GM12872 (cell line): ENCODE results near the gene BLOC1S1.

Source experiments
- TF ChIP-seq, protein P1 (sequence below): IDR thresholded peaks from 3 replicates; pipeline ENCODE4 v1.5.1; 2011; ENCODE audit warnings: low read depth, mild to moderate bottlenecking, low read length, moderate library complexity; ENCODE audit not compliant: insufficient read depth

Gene BLOC1S1

DNA sequence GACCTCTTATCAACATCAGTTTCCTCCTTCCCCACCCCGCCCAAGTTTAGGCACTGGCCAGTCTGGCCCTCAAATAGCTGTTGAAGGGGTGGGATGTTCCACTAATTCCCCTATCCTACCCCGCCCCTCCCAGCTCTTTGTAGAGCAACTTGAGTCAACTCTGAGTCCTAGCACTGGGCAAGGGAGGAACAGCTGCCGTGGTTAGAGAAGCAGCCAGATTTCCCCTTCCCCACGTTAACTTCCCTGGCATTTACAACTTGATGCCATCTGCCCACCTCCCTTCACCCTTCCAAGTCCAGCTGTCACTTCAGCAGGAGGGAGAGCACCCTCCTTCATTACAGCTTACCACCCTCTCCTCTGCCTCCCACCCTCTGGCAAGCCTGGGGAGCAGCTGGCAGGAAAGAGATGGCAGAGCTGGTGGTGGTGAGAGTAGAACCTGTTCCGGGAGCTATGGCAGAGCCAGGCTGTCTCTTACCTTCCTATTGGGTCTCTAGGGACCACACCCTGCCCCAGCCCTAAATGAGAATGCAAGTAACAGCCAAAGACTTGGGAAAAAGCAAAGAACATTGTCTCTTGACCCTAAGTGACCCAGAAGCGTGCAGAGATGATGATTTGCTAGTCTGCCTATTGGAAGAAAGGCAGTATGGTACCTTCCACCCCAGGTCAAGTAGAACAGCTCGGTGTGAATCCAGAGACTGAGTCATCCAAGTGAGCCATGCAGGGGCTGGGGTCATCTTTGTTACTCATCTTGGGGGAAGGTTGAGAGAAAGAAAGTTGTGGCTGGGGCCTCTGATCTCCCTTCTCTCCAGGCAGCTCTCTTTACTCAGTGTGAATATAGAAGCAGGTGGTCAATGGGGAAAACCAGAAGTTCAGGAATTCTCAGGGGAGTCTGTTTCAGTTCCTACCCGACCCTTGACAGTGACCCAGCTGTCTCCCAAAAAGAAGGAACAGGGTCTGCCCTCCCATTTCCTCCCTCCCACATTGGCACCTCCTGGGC is 1.5 kb downstream of the BLOC1S1 start:
- TF ChIP-seq, protein P1, sequence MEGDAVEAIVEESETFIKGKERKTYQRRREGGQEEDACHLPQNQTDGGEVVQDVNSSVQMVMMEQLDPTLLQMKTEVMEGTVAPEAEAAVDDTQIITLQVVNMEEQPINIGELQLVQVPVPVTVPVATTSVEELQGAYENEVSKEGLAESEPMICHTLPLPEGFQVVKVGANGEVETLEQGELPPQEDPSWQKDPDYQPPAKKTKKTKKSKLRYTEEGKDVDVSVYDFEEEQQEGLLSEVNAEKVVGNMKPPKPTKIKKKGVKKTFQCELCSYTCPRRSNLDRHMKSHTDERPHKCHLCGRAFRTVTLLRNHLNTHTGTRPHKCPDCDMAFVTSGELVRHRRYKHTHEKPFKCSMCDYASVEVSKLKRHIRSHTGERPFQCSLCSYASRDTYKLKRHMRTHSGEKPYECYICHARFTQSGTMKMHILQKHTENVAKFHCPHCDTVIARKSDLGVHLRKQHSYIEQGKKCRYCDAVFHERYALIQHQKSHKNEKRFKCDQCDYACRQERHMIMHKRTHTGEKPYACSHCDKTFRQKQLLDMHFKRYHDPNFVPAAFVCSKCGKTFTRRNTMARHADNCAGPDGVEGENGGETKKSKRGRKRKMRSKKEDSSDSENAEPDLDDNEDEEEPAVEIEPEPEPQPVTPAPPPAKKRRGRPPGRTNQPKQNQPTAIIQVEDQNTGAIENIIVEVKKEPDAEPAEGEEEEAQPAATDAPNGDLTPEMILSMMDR = no peak

GRCh38 chr12:55718015-55718414 is 2.2 kb downstream of the BLOC1S1 start:
- TF ChIP-seq, protein P1 = no peak

DNA sequence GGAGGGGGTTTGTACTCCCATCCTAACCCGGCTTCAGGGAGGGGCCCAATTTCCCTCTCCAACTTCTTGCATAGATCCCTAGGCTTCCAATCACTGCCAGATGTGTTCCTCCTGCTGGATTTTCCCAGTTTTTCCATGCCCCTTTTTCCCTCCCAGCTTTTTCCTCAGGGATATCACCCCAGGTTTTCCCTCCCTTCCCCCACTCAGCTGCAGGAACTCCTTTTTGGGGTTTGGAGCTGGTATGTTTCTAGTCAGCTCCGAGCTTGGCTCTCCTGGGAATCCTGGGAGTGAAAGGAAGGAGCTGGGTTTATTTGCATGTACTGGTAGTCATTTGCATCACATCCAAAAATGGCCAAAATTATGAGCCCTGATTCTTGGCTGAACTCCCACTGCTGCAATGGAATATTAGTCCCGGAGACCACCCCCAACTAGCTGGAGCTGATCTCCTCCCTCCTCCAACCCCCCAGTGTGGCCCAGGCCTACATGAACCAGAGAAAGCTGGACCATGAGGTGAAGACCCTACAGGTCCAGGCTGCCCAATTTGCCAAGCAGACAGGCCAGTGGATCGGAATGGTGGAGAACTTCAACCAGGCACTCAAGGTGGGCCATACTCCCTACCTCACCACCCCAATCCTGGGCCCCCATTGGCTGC is 2.9 kb downstream of the BLOC1S1 start:
- TF ChIP-seq, protein P1 = no peak

DNA sequence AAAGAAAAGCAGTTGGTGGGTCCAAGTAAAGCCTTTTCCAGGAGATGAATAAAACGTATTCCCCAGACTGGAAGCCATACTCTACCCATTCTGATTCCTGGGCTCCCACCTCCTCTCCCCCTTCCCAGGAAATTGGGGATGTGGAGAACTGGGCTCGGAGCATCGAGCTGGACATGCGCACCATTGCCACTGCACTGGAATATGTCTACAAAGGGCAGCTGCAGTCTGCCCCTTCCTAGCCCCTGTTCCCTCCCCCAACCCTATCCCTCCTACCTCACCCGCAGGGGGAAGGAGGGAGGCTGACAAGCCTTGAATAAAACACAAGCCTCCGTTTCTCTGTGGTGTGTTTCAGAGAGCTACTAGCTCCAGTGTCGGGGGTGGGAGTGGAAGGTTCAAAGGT is 3.5 kb downstream of the BLOC1S1 start:
- TF ChIP-seq, protein P1 = no peak

DNA sequence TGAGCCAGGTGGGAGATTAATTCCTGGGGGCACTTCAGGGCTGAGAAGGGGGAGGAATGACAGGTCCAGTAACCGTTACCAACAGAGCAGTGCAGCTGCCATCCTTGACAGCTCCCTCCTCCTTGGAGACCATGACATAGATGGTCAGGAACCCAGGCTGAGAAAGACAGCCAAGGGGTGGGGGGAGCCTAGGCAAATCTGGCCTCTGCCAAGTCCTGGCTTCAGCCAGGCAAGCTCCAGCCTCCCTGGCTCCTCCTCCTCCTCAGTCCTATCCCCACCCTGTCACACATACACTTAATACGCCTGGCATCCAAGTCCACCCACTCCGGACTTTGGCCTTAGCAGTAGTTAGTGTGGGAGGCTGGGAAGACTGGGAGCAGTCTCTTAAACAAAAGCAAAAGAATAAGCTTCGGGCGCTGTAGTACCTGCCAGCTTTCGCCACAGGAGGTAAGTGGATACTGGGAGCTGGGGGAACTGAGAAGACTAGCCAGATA is 4.3 kb downstream of the BLOC1S1 start, which contains the start of gene RDH5:
TSS of gene RDH5 (plus strand) at position 323 of the 494 bp plus-strand sequence. CDS start 792 bp downstream, outside the sequence.
- TF ChIP-seq, protein P1 = no peak

GRCh38 chr12:55720894-55721444 is 5.1 kb downstream of the BLOC1S1 start:
- TF ChIP-seq, protein P1 = peak; percentile 48

- TF ChIP-seq, protein P1 = no peak
Observed at GRCh38 chr12:55721601-55722213, 5.9 kb downstream of the BLOC1S1 start.
